Rectal smooth muscle tissue (tissue), 1 donor: ENCODE measurements around the gene GSTM4.
"Not testable (repeated sequence)": the region's sequence is repeated elsewhere in the genome, so short reads cannot be mapped to it uniquely, and the experiment has no call there.

Experiments used
- H3K27ac ChIP-seq: one replicate; pipeline ENCODE4 v1.7.0; 2013; ENCODE audit warnings: low read depth, low read length, inconsistent platforms
- H3K27me3 ChIP-seq: one replicate; pipeline ENCODE4 v1.7.0; 2013; ENCODE audit warnings: low read length; ENCODE audit not compliant: control insufficient read depth, insufficient read depth
- H3K36me3 ChIP-seq: one replicate; pipeline ENCODE4 v1.7.0; 2013; ENCODE audit warnings: low read length; ENCODE audit not compliant: control insufficient read depth, insufficient read depth
- H3K4me1 ChIP-seq: one replicate; pipeline ENCODE4 v1.7.0; 2013; ENCODE audit warnings: low read length; ENCODE audit not compliant: control insufficient read depth, insufficient read depth
- H3K4me3 ChIP-seq: one replicate; pipeline ENCODE4 v1.7.0; 2013; ENCODE audit warnings: low read length
- H3K9ac ChIP-seq: one replicate; pipeline ENCODE4 v1.7.0; 2013; ENCODE audit warnings: low read length

The GSTM4 gene

DNA sequence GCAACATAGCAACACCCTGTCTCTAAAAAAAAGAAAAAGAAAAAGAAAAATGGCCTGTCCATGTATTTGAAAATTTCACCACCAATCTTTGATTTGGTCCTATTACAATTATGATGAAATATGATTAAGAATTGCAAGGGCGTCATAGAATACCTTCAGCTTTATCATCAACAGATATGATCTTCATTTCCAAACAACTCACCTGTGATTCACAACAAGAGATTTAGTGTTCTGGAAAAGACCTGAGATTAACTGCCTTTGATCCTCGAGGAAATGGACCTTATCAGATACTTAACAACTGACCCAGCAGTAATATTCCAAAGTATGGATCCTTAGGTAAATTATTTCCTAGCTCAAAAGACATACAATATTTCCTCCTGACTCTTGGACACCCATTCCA, 3.5 kb upstream of the GSTM4 start:
- no peak overlapping the region for H3K9ac ChIP-seq
- H3K27me3 ChIP-seq, result peaks cover 2% of the 10 kb centered on the region
- H3K27ac ChIP-seq, result no peak overlapping the region
- H3K4me1 ChIP-seq, result peaks cover 7% of the 10 kb centered on the region
- H3K36me3 ChIP-seq, result no peaks in the 10 kb centered on the region
- no peak overlapping the region for H3K4me3 ChIP-seq

GRCh38 chr1:109653306-109653705, 2.6 kb upstream of the GSTM4 start:
- Histone ChIP-seq H3K4me3 (no peak overlapping the region), H3K27ac (no peak overlapping the region), H3K27me3 (peaks cover 2% of the 10 kb centered on the region), H3K4me1 (peaks cover 7% of the 10 kb centered on the region), H3K9ac (no peak overlapping the region), H3K36me3 (no peaks in the 10 kb centered on the region)

DNA sequence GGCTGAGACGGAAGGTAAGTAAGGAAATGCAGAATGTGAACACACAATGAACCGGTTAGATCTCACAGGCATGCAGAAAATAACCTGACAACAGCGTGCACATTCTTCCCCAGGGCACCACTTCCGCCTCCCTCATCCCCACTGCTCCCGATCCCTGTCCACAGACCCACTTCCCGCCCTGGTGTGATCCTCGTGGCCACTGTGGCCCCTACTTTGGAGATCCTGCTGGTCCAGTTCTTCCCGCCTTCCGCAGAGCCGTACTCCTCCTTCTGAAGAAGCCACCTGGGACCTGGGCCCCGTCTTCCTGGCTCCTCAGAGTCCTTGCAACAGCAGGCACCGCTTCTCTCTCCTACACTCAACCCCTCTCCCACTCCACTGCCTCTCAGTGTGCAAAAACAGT, 1.4 kb upstream of the GSTM4 start:
- Histone ChIP-seq H3K27me3 (peaks cover 2% of the 10 kb centered on the region), H3K9ac (no peak overlapping the region), H3K36me3 (peaks cover 1% of the 10 kb centered on the region), H3K4me3 (no peak overlapping the region), H3K27ac (no peak overlapping the region), H3K4me1 (peaks cover 7% of the 10 kb centered on the region)

DNA sequence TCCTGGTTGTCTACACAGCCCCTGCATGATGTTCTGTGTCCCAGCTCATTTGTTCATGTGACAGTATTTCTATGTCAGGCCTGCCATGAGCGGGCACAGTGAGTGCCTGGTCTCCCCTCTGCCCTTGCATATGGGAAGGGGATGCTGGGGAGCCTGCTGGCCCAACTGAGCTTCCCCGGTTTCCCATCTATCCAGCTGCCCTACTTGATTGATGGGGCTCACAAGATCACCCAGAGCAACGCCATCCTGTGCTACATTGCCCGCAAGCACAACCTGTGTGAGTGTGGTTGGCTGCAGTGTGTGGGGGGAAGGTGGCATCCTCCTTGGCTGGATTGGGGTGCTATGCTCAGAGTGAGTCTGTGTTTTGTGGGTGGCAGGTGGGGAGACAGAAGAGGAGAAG, 1.5 kb downstream of the GSTM4 start:
- H3K27ac ChIP-seq, result no peak overlapping the region
- H3K27me3 ChIP-seq, result peaks cover 2% of the 10 kb centered on the region
- no peak overlapping the region for H3K4me3 ChIP-seq
- H3K36me3 ChIP-seq, result peaks cover 8% of the 10 kb centered on the region
- H3K4me1 ChIP-seq, result peaks cover 7% of the 10 kb centered on the region
- no peak overlapping the region for H3K9ac ChIP-seq

DNA sequence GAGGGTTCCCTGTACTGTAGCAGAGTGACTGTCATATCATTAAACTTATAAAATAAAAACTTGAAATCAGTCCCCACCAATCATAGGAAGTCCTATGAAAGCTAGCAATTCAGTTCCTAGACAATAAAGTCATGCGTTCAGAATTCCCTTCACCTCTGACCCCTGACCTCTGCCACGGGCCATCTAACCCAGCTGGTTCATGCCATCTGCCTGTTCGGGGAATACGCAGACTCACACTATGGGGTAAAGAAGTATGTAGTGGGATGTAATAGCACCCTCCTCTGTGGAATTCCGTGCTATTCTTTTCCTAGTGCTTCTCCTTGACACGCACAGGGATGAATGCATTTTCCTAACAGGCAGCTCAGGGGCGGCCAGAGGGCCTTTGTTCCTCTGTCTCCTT, 2.1 kb downstream of the GSTM4 start:
- H3K4me3 ChIP-seq, result no peak overlapping the region
- H3K9ac ChIP-seq, result no peak overlapping the region
- peaks cover 2% of the 10 kb centered on the region for H3K27me3 ChIP-seq
- peaks cover 8% of the 10 kb centered on the region for H3K36me3 ChIP-seq
- peaks cover 7% of the 10 kb centered on the region for H3K4me1 ChIP-seq
- no peak overlapping the region for H3K27ac ChIP-seq

GRCh38 chr1:109658533-109659042, 2.7 kb downstream of the GSTM4 start:
- Histone ChIP-seq H3K4me3 (no peak overlapping the region), H3K27me3 (peaks cover 2% of the 10 kb centered on the region), H3K36me3 (peaks cover 8% of the 10 kb centered on the region), H3K4me1 (peaks cover 7% of the 10 kb centered on the region), H3K9ac (no peak overlapping the region), H3K27ac (no peak overlapping the region)

GRCh38 chr1:109659145-109659544, 3.2 kb downstream of the GSTM4 start:
- no peak overlapping the region for H3K9ac ChIP-seq
- peaks cover 8% of the 10 kb centered on the region for H3K36me3 ChIP-seq
- H3K4me3 ChIP-seq, result no peak overlapping the region
- H3K27ac ChIP-seq, result no peak overlapping the region
- peaks cover 7% of the 10 kb centered on the region for H3K4me1 ChIP-seq
- H3K27me3 ChIP-seq, result peaks cover 2% of the 10 kb centered on the region

DNA sequence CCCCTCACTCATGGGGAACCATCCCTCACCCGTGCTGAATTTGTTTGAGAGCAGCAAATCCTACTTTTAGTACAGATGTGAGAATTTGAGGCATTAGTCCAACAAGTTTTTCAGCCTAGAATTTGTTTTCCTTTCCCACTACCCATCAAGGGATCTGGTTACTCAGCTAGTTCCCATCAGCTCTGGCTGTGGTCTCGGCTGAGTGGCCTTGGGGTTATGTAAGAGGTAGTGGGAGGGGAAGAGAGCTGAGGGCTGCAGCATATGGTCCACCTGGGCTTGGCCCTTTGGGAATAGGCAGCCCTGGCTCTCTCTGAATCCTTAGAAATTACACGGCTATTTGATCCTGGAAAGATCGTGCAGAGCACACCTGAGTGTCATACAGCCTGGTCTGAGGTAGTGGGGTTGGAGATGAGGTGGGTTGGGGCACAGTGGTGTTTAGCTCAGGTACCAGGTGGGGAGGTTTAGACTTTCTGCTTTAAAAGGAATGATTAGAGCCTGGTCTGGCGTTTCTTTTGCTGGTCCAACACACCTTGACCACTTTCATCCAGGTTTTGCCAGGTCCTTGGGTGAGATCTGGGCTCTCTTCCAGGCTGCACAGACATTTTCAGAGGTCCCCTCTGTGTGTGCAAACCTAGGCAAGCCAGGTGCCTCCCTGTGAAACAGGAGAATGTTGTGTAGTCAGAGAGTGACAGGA, 4.2 kb downstream of the GSTM4 start:
- Histone ChIP-seq H3K27ac (no peak overlapping the region), H3K4me1 (peaks cover 4% of the 10 kb centered on the region), H3K9ac (no peak overlapping the region), H3K4me3 (no peak overlapping the region), H3K36me3 (peaks cover 8% of the 10 kb centered on the region), H3K27me3 (no peaks in the 10 kb centered on the region)

DNA sequence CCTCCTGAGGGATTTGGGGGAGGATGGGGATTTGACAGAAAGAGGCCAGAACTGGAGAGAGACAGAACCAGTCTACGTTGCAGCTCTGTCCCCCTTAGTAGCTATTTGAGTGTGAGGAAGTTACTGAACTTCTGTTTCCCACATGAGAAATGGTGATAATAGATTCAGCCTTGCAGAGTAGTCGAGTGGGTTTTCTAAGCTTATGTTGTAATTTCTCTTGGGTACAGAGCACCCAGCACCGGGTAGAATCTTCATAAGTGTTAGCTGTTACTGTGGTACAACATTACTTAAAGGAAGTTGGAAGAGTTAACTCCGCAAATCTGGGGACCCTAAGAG, 4.8 kb downstream of the GSTM4 start:
- H3K4me3 ChIP-seq, H3K27me3 ChIP-seq, H3K27ac ChIP-seq, H3K4me1 ChIP-seq, H3K36me3 ChIP-seq, H3K9ac ChIP-seq: not testable (repeated sequence)

GRCh38 chr1:109661391-109661790, 5.5 kb downstream of the GSTM4 start:
- Histone ChIP-seq H3K27ac (no peak overlapping the region), H3K36me3 (peaks cover 8% of the 10 kb centered on the region)

DNA sequence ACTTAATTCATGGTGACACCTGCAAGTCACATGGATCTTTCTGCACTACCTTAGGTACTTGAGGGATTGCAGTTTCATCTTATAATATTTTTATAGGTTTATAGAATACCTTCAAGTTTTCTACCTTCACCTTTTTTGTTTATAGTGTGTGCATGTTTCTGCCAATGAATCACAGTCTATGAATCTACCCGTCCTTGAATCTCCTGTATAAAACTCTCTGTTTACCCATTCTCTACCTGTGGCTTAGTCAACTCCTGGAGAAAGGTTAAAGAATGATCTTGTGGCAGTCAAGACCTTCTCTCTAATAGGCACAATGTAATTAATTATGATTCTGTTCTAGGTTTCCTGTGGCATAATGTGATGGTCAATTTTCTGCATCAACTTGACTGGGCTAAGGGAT, 8.8 kb downstream of the GSTM4 start:
- Histone ChIP-seq H3K4me1 (peaks cover 3% of the 10 kb centered on the region), H3K4me3 (no peak overlapping the region), H3K27me3 (no peaks in the 10 kb centered on the region), H3K9ac (no peak overlapping the region), H3K36me3 (peaks cover 5% of the 10 kb centered on the region), H3K27ac (no peak overlapping the region)

More at GRCh38 chr1:109661391-109661790, 5.5 kb downstream of the GSTM4 start:
- Histone ChIP-seq H3K4me3 (no peak overlapping the region), H3K9ac (no peak overlapping the region), H3K4me1 (no peaks in the 10 kb centered on the region), H3K27me3 (no peaks in the 10 kb centered on the region)

- Histone ChIP-seq H3K4me1 (peaks cover 3% of the 10 kb centered on the region), H3K9ac (no peak within 1 kb of the TSS), H3K27me3 (no peaks in the 10 kb centered on the region), H3K36me3 (no peaks in the 10 kb centered on the region), H3K4me3 (peak within 1 kb of the TSS; percentile 47), H3K27ac (peak within 1 kb of the TSS; percentile 22)
Measured at GRCh38 chr1:109667452-109668122, 11.7 kb downstream of the GSTM4 start, which contains the start of gene GSTM2. GSTM2 (plus strand) TSS chr1:109668057; CDS start chr1:109668116, 59 bp downstream.
